ENCODE data around the gene TTLL13. TPM values are rescaled to one million over a fixed set of nuclear protein-coding genes. Genes with fewer than 3 reads are reported as not detected.
"Not testable (repeated sequence)": the region's sequence is repeated elsewhere in the genome, so short reads cannot be mapped to it uniquely, and the experiment has no call there.

Gene TTLL13
- total RNA-seq, 2 experiments from 2014 or later: 0.57 to 1.3 TPM

DNA sequence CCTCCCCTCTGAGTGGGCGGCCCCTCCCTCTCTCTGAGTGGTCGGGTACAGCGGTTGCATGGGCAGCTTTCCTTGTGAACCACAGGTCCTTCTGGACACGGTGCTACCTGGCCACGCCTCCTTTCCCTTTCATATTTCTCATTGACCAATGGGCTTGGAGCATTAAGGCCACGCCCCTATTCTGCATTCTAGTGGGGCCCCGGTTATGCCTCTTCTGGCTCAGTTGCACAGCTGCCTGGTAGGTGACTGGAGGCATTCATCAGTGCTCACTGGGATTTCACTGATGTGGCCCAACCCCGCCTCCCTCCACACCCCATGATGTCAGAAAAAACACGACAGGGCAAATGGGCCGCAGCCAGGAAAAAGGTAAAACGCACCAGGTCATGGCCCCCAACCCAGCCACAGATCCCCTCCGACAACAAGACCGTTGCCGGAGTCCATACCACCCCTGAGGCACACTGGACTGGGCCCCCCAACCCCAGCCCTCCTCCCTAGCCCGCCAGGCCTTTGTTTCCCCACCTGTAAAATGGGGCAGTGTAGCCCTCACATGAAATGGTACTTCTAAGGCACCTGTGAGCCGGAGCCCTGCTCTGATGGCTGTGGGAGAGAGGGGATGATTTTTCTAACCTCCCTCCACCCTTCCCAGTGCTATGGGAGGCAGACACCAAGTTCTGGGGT is 42.5 kb downstream of the TTLL13 start:
- DNase-seq (ENCODE audit: low spot score): peak; percentile 83
- Histone ChIP-seq H3K4me2 (ENCODE audit: low read length) (peak overlapping the region; percentile 39), H3K27ac (ENCODE audit: low read depth, low read length, poor library complexity, severe bottlenecking) (no peak overlapping the region), H2AFZ (ENCODE audit: low read length) (peak overlapping the region; percentile 34; the same call in 1 of the 2 replicates), H3K4me3 (ENCODE audit: low read depth, low read length, poor library complexity, severe bottlenecking) (no peak overlapping the region), H3K79me2 (ENCODE audit: insufficient read depth, low read depth, low read length) (no peaks in the 10 kb centered on the region), H3K9me2 (ENCODE audit: insufficient read depth, low read length) (no peaks in the 10 kb centered on the region), H3K4me1 (ENCODE audit: insufficient read depth, low read length, poor library complexity, severe bottlenecking) (peaks cover 7% of the 10 kb centered on the region), H3K36me3 (ENCODE audit: insufficient read depth, low read length) (no peaks in the 10 kb centered on the region), H4K20me1 (ENCODE audit: insufficient read depth, low read length) (no peaks in the 10 kb centered on the region), H3K9me3 (ENCODE audit: low read length) (no peaks in the 10 kb centered on the region)
- intact Hi-C loops (cut with micrococcal nuclease; ENCODE audit: unreplicated experiment): no loop called here
- BruUV-seq (replicated peaks): no TSS peak
- POLR2A ChIA-PET: interaction anchor here (1.4 kb wide), 1 partner anchor 100 kb away, joined by 3 read pairs; no protein-coding TSS in a partner anchor
- TF ChIP-seq, protein P1, sequence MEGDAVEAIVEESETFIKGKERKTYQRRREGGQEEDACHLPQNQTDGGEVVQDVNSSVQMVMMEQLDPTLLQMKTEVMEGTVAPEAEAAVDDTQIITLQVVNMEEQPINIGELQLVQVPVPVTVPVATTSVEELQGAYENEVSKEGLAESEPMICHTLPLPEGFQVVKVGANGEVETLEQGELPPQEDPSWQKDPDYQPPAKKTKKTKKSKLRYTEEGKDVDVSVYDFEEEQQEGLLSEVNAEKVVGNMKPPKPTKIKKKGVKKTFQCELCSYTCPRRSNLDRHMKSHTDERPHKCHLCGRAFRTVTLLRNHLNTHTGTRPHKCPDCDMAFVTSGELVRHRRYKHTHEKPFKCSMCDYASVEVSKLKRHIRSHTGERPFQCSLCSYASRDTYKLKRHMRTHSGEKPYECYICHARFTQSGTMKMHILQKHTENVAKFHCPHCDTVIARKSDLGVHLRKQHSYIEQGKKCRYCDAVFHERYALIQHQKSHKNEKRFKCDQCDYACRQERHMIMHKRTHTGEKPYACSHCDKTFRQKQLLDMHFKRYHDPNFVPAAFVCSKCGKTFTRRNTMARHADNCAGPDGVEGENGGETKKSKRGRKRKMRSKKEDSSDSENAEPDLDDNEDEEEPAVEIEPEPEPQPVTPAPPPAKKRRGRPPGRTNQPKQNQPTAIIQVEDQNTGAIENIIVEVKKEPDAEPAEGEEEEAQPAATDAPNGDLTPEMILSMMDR (conservative IDR thresholded peaks at IDR 0.05; ENCODE audit: low read length): no peak
- TF ChIP-seq EZH2phosphoT487 (IDR thresholded peaks at IDR 0.05; ENCODE audit: borderline replicate concordance, low read depth, low read length): no peak
- CTCF ChIA-PET (ENCODE audit: unreplicated experiment): no interaction called here

DNA sequence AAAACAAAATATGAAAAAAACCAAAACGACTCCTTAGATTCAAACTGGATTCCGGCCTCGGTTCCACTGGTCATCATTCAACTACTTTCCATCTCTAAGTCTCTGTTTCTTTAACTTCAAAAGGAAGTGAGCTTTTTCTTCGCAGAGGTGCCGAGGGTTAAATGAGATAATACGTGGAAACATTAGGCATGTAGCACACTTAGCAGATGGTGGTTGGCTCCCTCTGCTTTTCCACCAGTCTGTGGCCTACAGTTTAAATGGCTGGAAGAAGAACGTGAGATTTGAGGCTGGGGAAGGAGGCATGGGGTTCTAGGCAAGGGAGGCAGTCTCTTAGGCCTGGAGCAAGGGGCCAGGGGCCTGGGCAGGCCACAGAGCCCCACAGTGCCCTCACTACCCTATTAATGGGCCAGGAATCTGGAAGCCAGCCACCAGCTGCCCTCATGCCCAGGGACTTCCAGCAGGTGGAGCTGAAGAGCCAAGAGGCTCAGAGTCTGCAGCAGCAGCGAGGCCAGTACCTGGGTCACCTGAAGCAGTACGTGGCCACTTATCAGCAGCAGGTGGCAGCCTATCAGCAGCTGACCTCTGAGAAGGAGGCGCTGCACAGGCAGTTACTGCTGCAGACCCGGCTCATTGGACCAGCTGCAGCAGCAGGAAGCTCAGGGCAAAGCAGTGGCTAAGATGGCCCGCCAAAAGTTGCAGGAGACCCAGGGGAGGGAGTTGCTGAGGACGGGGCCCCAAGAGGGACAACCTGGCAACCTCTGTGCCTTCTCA is 43.9 kb downstream of the TTLL13 start:
- H3K36me3 ChIP-seq (ENCODE audit: insufficient read depth, low read length); H3K4me3 ChIP-seq (ENCODE audit: low read depth, low read length, poor library complexity, severe bottlenecking); H3K79me2 ChIP-seq (ENCODE audit: insufficient read depth, low read depth, low read length); H3K9me2 ChIP-seq (ENCODE audit: insufficient read depth, low read length); H3K9me3 ChIP-seq (ENCODE audit: low read length); H3K4me2 ChIP-seq (ENCODE audit: low read length); H3K27ac ChIP-seq (ENCODE audit: low read depth, low read length, poor library complexity, severe bottlenecking); intact Hi-C loops (cut with micrococcal nuclease; ENCODE audit: unreplicated experiment); H3K4me1 ChIP-seq (ENCODE audit: insufficient read depth, low read length, poor library complexity, severe bottlenecking); H2AFZ ChIP-seq (ENCODE audit: low read length); H4K20me1 ChIP-seq (ENCODE audit: insufficient read depth, low read length); BruUV-seq (replicated peaks): not testable (repeated sequence)
- peak; percentile 73 for DNase-seq (ENCODE audit: low spot score)
- ChIA-PET CTCF (ENCODE audit: unreplicated experiment) (interaction anchor here (0.6 to 0.8 kb wide), 4 partner anchors 14 to 144 kb away, joined by 3 read pairs; partner anchors contain the start of gene IQGAP1), POLR2A (interaction anchor here (0.6 to 1.9 kb wide), 7 partner anchors 12 to 494 kb away, joined by 3 to 5 read pairs (median 4); no protein-coding TSS in a partner anchor)
- TF ChIP-seq, protein P1 (conservative IDR thresholded peaks at IDR 0.05; ENCODE audit: low read length): peak; percentile 80

All from OCI-LY7 (cell line).